SK-N-MC (cell line): Measurements from ENCODE around the gene SLC25A44.

Source experiments
- EZH2 ChIP-seq: fragments of 200-600 bp; sonication (generic); IDR thresholded peaks from one replicate; pipeline ENCODE4 v1.6.1; 2017; ENCODE audit warnings: antibody characterized with exemption
- POLR2AphosphoS5 ChIP-seq: IDR thresholded peaks from 2 replicates; pipeline ENCODE4 v1.6.1; 2012; ENCODE audit warnings: mild to moderate bottlenecking, low read depth, low read length, borderline replicate concordance

DNA sequence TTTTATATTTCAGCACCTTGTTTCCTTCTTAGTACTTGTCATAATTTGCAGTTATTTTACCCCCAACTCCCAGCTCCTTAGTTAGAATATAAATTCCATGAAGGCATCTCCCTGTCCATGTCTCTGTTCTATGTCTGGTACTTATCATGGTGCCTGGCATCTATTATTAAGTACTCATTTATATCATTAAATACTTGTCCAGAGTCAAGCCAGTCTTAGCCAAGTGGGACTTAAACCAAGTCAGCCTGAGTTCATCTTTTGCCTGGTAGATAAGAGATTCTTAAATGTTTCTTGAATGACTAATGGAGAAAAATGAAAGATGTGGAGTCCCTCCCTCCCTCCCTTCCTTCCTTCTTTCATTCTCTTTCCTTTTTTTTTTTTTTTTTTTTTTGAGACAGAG, 9.4 kb downstream of the SLC25A44 start:
- TF ChIP-seq EZH2 (no peak), POLR2AphosphoS5 (no peak)
